Testis (tissue), 2 donors: ENCODE data around the gene ZNF688.

Source experiments
- CTCF ChIP-seq, 3 experiments: fragments of 450-650 bp in 2 of 3; fragments of 200-600 bp in 1 of 3; sonication (generic) in 1 of 3; IDR thresholded peaks; one replicate each; pipeline ENCODE4 v1.5.1; 2016 to 2019; ENCODE audit warnings: antibody characterized with exemption in 3 of 3, mild to moderate bottlenecking in 2 of 3, moderate library complexity in 1 of 3
- POLR2A ChIP-seq: fragments of 450-650 bp; IDR thresholded peaks from one replicate; pipeline ENCODE4 v1.6.1; 2017; ENCODE audit warnings: antibody characterized with exemption, mild to moderate bottlenecking, moderate library complexity

- no peak for TF ChIP-seq CTCF (IDR thresholded peaks at IDR 0.05)
- no peak for TF ChIP-seq POLR2A
These were observed 25.4 kb downstream of the ZNF688 start for GRCh38 chr16:30546115-30546514.
